Measurements from ENCODE around the gene ADGRD2.

DNA sequence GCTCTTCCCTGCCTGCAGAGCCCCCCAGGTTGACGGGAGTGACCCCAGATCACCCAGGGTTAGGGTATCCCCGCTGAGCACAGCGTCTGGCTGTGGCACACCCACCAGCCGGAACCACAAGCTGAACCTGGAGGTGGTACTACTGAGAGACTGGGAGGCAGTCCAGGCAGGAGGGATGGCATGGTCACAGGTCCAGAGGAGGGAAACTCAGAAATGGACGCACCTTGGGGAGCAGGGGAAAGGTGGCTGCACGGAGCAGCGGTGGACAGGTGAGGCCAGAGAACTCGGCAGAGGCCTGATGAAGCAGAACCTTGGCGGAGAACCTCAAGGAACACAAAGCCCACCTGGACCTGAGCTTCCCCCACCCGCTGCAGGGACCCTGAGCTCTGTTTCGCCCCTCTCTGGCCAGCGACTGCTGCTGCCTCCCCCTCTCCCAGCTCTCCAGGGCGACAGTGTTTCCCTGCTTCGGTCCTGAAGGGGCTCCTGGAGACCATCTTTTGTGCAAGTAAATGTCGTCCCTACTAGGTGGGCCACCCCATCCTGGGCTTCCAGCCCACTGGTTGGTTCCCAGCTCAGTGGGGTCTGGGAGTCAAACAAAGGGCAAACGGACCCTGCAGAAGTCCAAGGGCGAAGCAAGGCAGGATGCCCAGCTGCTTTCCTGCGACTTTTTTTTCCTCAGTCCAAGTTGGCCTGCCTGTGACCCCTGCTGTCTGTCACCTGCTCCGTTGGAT, 845 bp downstream of the ADGRD2 start:
- TF ChIP-seq, protein P1, sequence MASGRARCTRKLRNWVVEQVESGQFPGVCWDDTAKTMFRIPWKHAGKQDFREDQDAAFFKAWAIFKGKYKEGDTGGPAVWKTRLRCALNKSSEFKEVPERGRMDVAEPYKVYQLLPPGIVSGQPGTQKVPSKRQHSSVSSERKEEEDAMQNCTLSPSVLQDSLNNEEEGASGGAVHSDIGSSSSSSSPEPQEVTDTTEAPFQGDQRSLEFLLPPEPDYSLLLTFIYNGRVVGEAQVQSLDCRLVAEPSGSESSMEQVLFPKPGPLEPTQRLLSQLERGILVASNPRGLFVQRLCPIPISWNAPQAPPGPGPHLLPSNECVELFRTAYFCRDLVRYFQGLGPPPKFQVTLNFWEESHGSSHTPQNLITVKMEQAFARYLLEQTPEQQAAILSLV (CRISPR knock-in tag; IDR thresholded peaks at IDR 0.05; ENCODE audit: borderline replicate concordance), result no peak
- TF ChIP-seq SMC3 (IDR thresholded peaks at IDR 0.05; ENCODE audit: low read length) (no peak), HCFC1 (IDR thresholded peaks at IDR 0.05; ENCODE audit: low read depth, low read length) (no peak)

Measured in HepG2 (cell line).